ENCODE data around the gene ADH7.

DNA sequence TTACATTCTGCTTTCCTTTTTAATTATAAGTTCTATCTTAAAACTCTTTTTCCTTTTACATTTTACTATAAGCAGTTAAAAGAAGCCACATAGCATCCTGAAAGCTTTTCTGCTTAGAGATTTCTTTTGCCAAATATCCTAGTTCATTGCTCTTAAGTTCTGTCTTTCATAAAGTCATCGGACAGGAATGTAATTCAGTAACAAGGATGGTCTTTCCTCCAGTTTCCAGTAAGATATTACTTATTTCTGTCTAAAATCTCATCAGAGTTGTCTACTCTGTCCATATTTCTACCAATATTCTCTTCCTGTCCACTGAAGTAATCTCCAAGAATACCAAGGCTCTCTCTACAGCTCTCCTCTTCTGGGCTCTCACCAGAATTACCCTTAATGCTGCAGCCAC is 45.1 kb downstream of the ADH7 start:
- TF ChIP-seq, protein P1, sequence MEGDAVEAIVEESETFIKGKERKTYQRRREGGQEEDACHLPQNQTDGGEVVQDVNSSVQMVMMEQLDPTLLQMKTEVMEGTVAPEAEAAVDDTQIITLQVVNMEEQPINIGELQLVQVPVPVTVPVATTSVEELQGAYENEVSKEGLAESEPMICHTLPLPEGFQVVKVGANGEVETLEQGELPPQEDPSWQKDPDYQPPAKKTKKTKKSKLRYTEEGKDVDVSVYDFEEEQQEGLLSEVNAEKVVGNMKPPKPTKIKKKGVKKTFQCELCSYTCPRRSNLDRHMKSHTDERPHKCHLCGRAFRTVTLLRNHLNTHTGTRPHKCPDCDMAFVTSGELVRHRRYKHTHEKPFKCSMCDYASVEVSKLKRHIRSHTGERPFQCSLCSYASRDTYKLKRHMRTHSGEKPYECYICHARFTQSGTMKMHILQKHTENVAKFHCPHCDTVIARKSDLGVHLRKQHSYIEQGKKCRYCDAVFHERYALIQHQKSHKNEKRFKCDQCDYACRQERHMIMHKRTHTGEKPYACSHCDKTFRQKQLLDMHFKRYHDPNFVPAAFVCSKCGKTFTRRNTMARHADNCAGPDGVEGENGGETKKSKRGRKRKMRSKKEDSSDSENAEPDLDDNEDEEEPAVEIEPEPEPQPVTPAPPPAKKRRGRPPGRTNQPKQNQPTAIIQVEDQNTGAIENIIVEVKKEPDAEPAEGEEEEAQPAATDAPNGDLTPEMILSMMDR (IDR thresholded peaks at IDR 0.05; ENCODE audit: poor library complexity), result no peak
- no peak for TF ChIP-seq EZH2 (IDR thresholded peaks at IDR 0.05; ENCODE audit: borderline replicate concordance)
- no peak for TF ChIP-seq EZH2phosphoT487 (IDR thresholded peaks at IDR 0.05; ENCODE audit: low read depth, severe bottlenecking, unreplicated experiment)

All from hepatocyte (in vitro differentiated cells).